NCI-H2029 (cell line): ENCODE results near the gene DPF3.

Experiments
- DNase-seq: peaks from one replicate; lab custom pipeline; 2025; lab: John Stamatoyannopoulos, UW

DPF3 gene

DNA sequence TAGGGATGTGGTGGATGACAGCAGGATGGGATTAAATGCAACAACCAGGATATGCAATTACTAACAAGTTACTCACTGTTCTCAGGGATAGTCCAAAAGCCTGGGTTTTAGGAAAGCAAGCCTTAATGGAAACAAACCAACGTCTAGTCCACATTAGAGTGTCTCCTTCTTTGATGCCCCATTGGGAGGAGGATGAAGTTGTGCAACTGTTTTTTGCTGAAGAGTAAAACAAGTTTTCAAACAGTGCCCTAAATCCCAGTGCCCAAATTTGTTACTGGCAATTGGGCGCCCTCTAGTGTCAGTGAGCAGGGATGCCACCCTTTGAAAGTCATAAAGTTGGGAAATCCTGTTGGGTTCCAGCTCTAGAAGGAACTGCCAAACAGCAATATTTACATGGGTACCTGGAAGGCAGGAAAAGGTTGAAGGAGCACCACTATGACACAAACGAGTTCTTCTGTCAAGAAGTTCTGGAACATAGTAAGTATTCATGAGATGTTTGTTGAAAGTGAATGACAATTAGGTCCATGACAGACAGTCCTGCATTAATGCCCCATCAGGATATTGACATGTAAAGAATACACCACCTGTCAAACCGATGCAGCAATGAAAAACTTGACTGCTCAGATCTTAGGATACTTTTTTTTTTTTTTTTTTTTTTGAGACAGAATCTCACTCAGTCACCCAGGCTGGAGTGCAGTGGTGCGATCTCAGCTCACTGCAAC lies 11.1 kb upstream of the DPF3 start:
- DNase-seq: no peak

DNA sequence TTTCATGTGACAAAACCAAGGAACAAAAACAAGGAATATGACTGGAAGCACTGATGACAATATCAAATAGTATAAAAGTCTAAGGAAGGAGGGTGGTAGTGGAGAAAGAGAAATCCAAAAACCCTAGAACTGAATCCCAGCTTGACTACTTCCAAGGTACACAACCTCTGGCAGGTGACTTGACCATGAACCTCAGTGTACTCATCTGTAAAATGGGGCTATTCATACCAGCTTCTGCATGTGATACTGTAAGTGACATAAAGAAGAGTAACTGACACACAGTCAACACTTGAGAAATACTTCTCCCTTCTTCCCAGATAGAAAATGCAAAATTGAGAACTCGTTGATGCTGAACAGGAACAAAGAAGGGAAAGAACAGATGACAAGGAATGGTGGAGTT lies 10.3 kb upstream of the DPF3 start:
- no peak for DNase-seq

DNA sequence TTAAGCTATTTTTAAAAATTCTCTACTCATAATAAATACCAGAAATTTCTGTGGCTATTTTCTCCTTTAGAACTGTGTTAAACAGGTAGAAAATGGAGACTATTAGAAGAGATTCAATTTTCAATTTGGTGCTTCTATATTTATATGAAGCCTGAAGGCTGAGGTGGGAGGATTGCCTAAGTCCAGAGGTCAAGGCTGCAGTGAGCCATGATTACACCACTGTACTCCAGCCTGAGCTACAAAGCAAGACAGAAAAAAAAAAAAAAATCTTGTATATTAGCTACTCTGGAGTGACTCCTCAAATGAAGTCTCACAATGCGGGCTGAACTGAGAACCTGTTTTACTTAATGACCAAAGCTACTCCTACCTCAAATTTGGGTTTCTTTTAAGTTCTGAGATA lies 9.8 kb upstream of the DPF3 start:
- no peak for DNase-seq

DNA sequence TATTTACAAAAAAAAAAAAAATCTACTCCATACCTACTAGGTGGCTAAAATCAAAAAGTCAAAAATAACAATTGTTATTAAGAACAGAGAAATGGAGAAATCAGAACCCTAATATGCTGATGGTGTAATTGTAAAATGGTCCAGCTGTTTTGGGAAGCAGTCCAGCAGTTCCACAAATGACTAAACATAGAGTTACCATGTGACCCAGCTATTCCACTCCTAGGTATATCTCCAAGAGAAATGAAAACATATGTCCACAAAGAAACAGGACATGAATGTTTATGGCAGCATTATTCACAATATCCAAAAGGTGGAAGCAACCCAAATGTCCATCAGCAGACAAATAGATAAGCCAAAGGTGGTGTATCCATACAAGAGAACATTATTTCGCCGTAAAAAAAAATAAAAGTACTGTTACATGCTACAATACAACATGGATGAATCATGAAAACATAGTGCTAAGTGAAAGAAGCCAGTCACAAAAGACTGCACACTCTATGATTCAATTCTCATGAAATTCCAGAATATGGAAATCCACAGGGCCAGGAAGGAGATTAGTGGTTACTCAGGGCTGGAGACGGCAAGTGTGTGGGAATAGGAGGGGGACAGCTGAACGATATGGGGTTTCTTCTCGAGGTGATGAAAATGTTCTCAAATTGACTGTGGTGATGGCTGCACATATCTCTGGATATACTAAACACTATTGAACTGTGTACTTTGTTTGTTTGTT lies 9.1 kb upstream of the DPF3 start:
- no peak for DNase-seq

DNA sequence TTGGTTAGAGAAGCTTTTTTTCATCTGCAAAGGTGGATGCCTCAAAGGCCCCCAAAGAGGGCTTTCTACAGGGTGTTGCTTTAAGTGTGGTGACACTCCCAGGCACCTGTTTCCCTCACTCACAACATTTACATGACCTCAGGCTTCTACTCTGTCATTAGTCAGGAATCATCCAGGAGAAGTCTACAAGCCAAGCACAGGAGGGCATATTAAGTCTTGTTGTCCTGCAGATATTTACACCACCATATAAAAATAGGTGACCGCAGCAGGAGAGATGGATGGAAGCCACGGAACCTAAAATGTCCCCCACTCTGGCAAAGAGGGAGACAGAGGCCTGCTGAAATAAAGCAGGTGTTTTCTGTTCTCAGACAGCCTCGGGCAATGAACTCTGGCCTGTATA lies 7.5 kb upstream of the DPF3 start:
- no peak for DNase-seq

- no peak for DNase-seq
Observed at GRCh38 chr14:72898448-72898847, 4.5 kb upstream of the DPF3 start.

DNA sequence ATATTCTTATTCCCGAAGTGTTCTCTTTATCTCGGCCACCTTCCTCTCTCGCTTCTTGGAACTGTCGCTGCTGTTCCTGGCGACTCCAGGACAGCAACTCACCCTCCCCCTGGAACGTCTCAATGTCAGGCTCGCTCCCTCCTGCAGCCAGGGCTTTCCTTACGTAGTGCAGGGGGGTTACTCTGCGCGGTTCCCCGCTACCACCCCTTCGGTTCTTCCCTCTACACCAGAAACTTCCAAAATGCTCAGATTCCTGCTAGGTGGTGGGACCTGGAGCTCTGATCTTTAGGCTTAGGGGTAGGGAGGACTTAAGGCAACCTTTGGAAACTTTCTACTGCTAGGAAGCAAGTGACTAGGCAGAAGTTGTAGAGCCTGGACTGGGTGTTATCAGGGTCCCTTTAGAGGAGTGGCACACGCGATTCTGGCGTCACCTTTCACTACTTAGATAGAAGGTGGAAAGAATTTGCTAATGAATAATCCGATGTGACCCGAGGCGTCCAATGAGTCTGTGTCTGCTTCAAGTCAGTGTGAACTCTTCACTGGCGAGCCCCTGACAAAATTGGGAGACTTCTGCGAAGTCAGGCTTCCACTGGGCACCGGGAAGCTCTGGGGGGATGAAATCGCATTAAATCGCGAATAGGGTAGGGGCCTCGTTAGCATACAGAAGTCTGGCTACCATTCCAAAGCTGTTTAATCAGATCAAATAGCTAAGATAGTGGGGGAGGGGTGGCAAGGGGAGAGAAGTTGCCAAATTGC lies 900 bp upstream of the DPF3 start:
- DNase-seq: no peak

DNA sequence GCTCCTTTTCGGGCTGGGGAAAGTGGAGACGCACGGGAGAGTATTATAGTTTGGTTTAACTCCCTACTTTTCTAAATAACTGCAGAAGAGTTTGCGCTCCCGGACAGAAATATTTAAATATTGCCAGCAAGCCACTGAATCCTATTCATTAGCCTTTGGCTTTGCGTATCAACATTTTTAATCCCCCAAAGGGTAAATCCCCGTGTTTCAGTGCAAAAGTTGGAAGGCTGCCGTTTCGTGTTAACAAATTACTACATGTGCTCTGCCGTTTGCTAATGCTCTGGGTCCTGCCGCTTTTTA lies 372 bp upstream of the DPF3 start:
- DNase-seq: no peak

DNA sequence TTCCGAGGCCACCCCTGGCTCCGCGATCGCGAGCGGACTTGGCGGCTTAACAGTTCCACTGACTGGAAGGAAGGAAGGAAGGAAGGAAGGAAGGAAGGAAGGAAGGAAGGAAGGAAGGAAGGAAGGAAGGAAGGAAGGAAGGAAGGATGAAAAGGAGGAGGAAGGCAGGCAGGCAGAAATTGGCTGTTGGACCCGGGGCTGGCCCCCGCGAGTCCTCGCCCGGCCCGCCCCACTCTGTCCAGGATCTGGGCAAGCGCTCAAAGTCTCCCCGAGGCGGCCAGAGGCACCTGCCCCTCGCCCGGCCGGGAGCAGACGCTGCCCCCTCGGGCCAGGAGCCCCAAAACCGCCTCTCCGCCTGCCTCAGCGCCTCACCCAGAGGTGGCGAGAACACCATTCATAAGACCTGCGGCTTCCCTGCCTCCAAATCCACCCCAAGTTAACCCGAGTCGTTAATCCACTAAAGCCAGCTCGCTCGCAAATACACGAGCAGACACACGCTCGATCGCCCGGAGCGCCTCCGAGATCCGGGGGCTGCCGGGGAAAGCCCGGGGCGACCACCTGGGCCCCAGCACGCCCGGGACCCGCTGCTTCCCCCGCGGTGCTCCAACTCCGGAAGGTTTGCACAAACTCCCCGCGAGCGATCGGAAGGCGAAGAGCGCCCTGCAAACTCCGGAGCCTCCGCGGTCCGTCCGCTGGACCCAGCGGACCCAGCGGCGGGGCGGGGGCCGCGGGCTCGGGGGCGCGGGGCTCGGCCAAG lies 844 bp downstream of the DPF3 start:
- DNase-seq: no peak

DNA sequence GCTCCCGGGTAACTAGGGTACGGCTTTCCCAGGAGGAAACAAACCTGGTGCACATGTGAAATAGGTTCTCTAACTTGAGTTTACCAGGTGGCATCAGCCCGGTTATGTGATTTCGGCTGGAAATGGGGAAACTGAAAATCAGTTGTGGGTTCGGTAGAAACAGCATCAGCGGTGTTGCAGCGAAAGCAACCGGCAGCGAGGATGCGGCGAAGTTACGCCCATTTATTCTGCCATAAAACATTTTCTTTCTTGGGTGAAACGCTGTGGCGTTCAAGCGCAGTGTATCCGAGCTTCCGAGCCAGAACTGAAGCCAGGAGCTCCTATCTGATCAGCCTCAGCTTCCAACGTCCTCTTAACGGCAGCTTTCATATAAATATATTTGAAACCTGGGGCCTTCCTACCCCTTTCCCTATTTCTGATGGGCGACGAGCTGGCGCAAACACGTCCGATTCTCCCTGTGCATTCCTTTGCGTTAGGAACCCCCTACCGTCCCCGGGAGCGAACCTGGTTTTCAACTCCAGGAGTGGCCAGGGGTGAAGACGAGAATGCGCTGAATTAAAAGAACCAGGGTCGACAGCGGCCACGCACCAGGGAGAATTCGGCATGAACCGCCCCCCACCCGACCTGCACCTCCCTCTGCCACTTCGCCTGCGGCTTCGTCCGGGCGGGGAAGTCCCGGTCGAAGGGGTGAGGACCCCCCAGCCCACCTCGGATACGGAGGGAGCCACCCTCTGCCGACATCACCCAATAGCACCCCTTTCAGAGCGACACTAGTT lies 1.6 kb downstream of the DPF3 start:
- DNase-seq: no peak

- DNase-seq: no peak
Observed at GRCh38 chr14:72891666-72892102, 2.2 kb downstream of the DPF3 start.

DNA sequence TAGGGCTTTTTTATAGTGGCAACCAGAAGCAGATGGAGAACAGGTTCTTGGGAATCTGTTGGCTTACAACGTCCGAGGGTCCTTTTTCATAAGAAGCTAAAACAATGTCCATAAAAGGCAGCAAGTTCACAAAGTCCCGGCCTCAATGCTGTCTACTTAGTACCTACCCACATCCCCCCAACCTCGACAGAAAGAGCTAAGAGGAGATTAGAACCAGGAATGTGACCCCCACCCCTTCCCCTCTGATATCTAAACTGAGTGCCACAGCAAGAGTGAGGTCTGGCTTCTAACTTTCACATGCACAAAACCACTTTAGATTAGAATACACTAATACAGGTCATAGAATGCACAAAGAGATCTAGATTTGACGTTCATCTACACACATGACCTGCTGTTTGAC lies 4.5 kb downstream of the DPF3 start:
- no peak for DNase-seq

GRCh38 chr14:72888636-72889201 lies 5.2 kb downstream of the DPF3 start:
- DNase-seq: no peak

- DNase-seq: no peak
Observed at GRCh38 chr14:72888192-72888591, 5.7 kb downstream of the DPF3 start.

- DNase-seq: no peak
Observed at GRCh38 chr14:72887514-72887913, 6.4 kb downstream of the DPF3 start.

- DNase-seq: no peak
Observed at GRCh38 chr14:72884386-72884785, 9.5 kb downstream of the DPF3 start.

GRCh38 chr14:72883961-72884360 lies 9.9 kb downstream of the DPF3 start:
- DNase-seq: no peak

DNA sequence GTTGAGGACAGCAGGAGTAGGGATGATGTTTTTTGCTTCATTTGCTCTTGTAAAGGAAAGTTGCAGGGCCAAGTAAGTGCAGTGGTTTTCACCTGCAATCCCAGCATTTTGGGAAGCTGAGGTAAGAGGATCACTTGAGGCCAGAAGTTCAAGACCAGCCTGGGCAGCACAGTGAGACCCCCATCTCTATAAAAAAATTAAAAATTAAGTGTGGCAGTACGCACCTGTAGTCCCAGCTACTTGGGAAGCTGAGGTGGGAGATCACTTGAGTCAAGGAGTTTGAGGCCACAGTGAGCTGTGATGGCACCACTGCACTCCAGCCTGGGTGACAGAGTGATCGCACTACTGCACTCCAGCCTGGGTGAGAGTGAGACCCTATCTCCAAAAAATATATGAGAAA lies 10.8 kb downstream of the DPF3 start:
- DNase-seq: no peak

DNA sequence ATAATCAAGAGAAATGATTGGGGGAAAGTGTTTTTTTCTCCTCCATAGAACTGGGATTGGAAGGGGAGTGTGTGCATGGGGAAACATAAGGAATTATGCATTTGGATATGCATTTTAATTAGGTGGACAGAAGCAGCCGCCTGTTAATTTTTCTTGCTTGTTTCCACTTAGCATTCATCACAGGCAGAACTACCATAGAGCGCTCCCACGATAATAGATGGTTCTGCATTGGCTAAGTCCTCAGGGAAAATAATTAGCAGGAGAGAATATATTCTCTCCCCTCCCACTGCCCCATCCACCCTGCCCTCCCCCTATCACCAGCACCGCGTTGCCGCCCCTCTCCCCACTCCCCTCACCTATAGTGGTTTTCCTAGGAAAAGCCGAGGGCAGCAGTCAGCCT lies 11.4 kb downstream of the DPF3 start:
- no peak for DNase-seq

DNA sequence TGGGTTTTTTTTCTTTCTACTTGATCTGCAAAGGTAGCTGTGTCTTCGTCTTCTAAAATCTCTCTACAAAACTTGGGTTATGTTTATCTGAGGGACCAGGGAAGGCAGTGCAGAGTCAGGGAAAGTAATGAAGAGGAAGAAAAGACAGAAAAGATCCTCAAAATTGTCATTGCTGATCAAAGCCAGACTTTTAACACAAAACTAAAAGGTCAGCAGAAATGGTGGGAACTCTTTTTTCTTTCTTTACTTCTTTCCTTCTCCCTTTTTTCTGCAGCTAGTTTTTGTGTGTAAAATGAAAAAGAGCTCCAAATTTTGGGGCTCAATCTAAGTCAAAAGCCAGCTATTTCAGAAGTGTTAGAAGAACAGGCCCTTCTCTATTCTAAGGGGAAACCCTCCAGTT lies 11.9 kb downstream of the DPF3 start:
- no peak for DNase-seq

GRCh38 chr14:72881543-72881942 lies 12.4 kb downstream of the DPF3 start:
- DNase-seq: no peak
